Panc1 (cell line): ENCODE results near the gene ZNF513. TPM values are rescaled to one million over a fixed set of nuclear protein-coding genes. Genes with fewer than 3 reads are reported as not detected.
"Not testable (repeated sequence)": the region's sequence is repeated elsewhere in the genome, so short reads cannot be mapped to it uniquely, and the experiment has no call there.

Experiments
- ATAC-seq: fragments of 200-7000 bp; cut with Tn5 transposase; 2 replicates; pipeline ENCODE4 v1.9.1; 2020; ENCODE audit warnings: mild to moderate bottlenecking, moderate library complexity
- BruUV-seq: library from RNA; stranded (reverse); fragments of 400-500 nt; replicated peaks from 2 replicates; lab custom pipeline; 2021; lab: Mats Ljungman, UMichigan
- CTCF ChIA-PET: fragments of 300-600 bp; sonication (Branson Sonifier 250); formaldehyde crosslinking; loops from one replicate; lab custom pipeline; 2022; ENCODE audit warnings: antibody characterized with exemption; lab: Charles Lee
- POLR2A ChIA-PET: fragments of 300-600 bp; sonication (Branson Sonifier 250); formaldehyde crosslinking; loops from one replicate; lab custom pipeline; 2022; ENCODE audit warnings: antibody characterized with exemption; lab: Charles Lee
- DNase-seq: peaks from one replicate; pipeline ENCODE4 v3.0.0-alpha.2; 2010; ENCODE audit warnings: low read depth, low spot score
- H3K27ac ChIP-seq: 2 replicates; pipeline ENCODE4 v1.5.1; 2011; ENCODE audit warnings: mild to moderate bottlenecking, low read length, inconsistent platforms
- H3K27me3 ChIP-seq: fragments of 200-500 bp; sonication (Bioruptor generic); 2 replicates; pipeline ENCODE4 v1.6.0; 2014; ENCODE audit warnings: low read length, inconsistent platforms; ENCODE audit not compliant: control insufficient read depth, insufficient read depth
- H3K36me3 ChIP-seq: fragments of 200-500 bp; sonication (Bioruptor generic); 2 replicates; pipeline ENCODE4 v1.5.1; 2014; ENCODE audit warnings: inconsistent platforms, mild to moderate bottlenecking, low read length, moderate library complexity; ENCODE audit not compliant: control insufficient read depth, insufficient read depth
- H3K4me1 ChIP-seq: 2 replicates; pipeline ENCODE4 v1.5.1; 2011; ENCODE audit warnings: inconsistent platforms, mild to moderate bottlenecking, low read length, moderate library complexity; ENCODE audit not compliant: control insufficient read depth, insufficient read depth
- H3K4me3 ChIP-seq, 2 experiments: 2 replicates each; pipeline ENCODE4 v1.5.1; 2011 to 2012; ENCODE audit warnings: low read depth in 2 of 2, low read length in 2 of 2, mild to moderate bottlenecking in 2 of 2, inconsistent platforms in 1 of 2, moderate library complexity in 1 of 2
- H3K9me3 ChIP-seq: fragments of 200-500 bp; sonication (Bioruptor generic); 2 replicates; pipeline ENCODE4 v1.5.1; 2014; ENCODE audit warnings: low read depth, mild to moderate bottlenecking, inconsistent platforms, low read length, moderate library complexity; ENCODE audit not compliant: control insufficient read depth, insufficient read depth
- POLR2AphosphoS5 ChIP-seq: IDR thresholded peaks from 2 replicates; pipeline ENCODE4 v1.6.1; 2012; ENCODE audit warnings: mild to moderate bottlenecking, low read depth, low read length, moderate library complexity
- REST ChIP-seq, 2 experiments: IDR thresholded peaks; 2 replicates each; pipeline ENCODE4 v1.6.1; 2011 to 2012; ENCODE audit warnings: low read depth in 2 of 2, control low read depth in 1 of 2, low read length in 1 of 2, mild to moderate bottlenecking in 1 of 2, moderate library complexity in 1 of 2; ENCODE audit not compliant: insufficient read depth in 1 of 2
- SIN3A ChIP-seq: IDR thresholded peaks from 2 replicates; pipeline ENCODE4 v1.6.1; 2012; ENCODE audit warnings: low read depth, mild to moderate bottlenecking, low read length, moderate library complexity, borderline replicate concordance; ENCODE audit not compliant: insufficient read depth
- TCF7L2 ChIP-seq: IDR thresholded peaks from 2 replicates; pipeline ENCODE4 v1.6.1; 2011; ENCODE audit warnings: mild to moderate bottlenecking, low read depth, low read length, inconsistent platforms
- in situ Hi-C: cut with HindIII; loops from 2 replicates; pipeline ENCODE4 v1.10.0; 2016; ENCODE audit warnings: low sequenced_read_pairs, low pct_unique_long_range_greater_than_20kb
- intact Hi-C: fragments of 100-400 bp; cut with micrococcal nuclease; formaldehyde crosslinking; loops from one replicate; pipeline ENCODE4 v1.10.0; 2022; ENCODE audit not compliant: unreplicated experiment
- total RNA-seq: library from RNA; stranded (reverse); gene quantifications from one replicate; pipeline ENCODE4 v1.2.1, GENCODE V29; 2021; ENCODE audit not compliant: unreplicated experiment
- TF ChIP-seq, protein P1 (sequence below): fragments of 450-650 bp; IDR thresholded peaks from 2 replicates; pipeline ENCODE4 v1.5.1; 2017; ENCODE audit warnings: mild to moderate bottlenecking

ZNF513 gene
- total RNA-seq, 1 experiment from 2014 or later: 25.3 TPM

DNA sequence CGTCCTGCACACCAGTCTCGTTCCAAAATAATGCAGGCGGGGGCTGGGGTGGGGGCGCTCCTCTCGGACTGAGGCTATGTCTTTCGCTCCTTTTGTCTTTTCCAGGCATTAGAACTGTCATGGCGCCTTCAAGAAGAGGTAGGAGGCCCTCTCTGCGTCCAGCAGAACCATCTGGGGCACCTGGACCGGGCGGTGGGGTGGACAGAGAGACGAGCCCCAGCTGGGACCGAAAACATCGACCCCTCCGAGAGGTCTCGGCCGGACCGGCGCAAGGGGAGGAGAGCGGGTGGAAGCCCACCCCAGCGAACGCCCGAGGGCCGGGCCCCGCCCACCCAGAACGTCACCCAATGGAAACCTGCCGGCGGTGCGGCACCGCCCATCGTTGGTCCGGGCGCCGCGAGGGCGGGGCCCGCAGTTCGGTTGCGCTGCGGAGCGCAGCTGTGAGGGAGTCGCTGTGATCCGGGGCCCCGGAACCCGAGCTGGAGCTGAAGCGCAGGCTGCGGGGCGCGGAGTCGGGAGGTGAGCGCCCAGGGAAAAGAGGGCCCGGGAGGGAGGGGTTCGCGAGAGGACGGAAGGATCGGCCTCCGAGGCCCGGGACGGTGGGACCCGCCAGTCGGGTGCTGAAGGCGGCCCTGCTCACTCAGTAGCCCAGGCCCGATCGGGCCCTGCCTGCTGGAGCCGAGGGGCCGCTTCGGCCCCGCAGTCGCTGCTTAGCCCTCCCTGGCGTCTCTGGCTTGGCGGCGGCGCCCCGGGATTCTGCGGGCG is 47.9 kb upstream of the ZNF513 start, which contains the start of gene NRBP1:
Gene NRBP1, plus strand, starts transcription at position 419 of the 765 bp plus-strand sequence. CDS start 4,643 bp downstream, outside the sequence.
- in situ Hi-C loops (no loop called here), intact Hi-C loops (no loop called here)
- ATAC-seq (peak; percentile 95), DNase-seq (peak; percentile 46)
- no peaks in the 10 kb centered on the region for H3K9me3 ChIP-seq
- TF ChIP-seq TCF7L2 (no peak), REST (IDR thresholded peaks at IDR 0.05; ENCODE audit: insufficient read depth in 1 of 2, low read depth in 2 of 2, low read length in 1 of 2) (no peak), SIN3A (peak; percentile 74; the same call in 1 of the 2 replicates), POLR2AphosphoS5 (peak; percentile 83)
- TF ChIP-seq, protein P1, sequence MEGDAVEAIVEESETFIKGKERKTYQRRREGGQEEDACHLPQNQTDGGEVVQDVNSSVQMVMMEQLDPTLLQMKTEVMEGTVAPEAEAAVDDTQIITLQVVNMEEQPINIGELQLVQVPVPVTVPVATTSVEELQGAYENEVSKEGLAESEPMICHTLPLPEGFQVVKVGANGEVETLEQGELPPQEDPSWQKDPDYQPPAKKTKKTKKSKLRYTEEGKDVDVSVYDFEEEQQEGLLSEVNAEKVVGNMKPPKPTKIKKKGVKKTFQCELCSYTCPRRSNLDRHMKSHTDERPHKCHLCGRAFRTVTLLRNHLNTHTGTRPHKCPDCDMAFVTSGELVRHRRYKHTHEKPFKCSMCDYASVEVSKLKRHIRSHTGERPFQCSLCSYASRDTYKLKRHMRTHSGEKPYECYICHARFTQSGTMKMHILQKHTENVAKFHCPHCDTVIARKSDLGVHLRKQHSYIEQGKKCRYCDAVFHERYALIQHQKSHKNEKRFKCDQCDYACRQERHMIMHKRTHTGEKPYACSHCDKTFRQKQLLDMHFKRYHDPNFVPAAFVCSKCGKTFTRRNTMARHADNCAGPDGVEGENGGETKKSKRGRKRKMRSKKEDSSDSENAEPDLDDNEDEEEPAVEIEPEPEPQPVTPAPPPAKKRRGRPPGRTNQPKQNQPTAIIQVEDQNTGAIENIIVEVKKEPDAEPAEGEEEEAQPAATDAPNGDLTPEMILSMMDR: no peak
- H3K4me1 ChIP-seq: peaks cover 15% of the 10 kb centered on the region
- peak within 1 kb of the TSS; percentile 93 for H3K27ac ChIP-seq
- POLR2A ChIA-PET: interaction anchor here (0.7 kb wide), 1 partner anchor 1016 kb away, joined by 3 read pairs; no protein-coding TSS in a partner anchor
- H3K36me3 ChIP-seq: peaks cover under 1% of the 10 kb centered on the region; the same call in 1 of the 2 replicates
- H3K4me3 ChIP-seq: peak within 1 kb of the TSS; percentile 66 to 73
- H3K27me3 ChIP-seq: no peaks in the 10 kb centered on the region
- BruUV-seq: no TSS peak
- CTCF ChIA-PET: interaction anchor here (0.5 to 1.5 kb wide), 2 partner anchors 23 to 255 kb away, joined by 3 to 11 read pairs; no protein-coding TSS in a partner anchor

DNA sequence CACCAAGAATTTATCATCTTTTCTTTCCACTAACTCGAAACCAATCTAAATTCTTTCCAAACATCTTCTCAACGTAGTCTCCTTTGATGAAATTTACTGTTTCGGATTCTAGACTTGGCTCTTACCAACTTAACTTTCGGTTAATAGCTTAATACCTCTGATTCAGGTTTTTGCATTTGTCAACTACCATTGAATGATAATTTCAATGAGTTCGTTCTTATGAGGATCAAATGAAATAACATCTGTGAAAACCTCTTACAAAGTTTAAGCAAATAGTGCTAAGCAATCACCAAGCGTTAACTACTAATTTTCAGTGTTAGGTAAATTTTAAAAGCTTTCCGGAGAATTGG is 47.3 kb upstream of the ZNF513 start:
- in situ Hi-C loops: no loop called here
- ChIA-PET CTCF (no interaction called here), POLR2A (no interaction called here)
- DNase-seq (no peak), ATAC-seq (no peak)
- no peaks in the 10 kb centered on the region for H3K36me3 ChIP-seq
- peak overlapping the region; percentile 93 for H3K27ac ChIP-seq
- intact Hi-C loops: no loop called here
- BruUV-seq: no TSS peak
- no peaks in the 10 kb centered on the region for H3K27me3 ChIP-seq
- TF ChIP-seq TCF7L2 (no peak), REST (IDR thresholded peaks at IDR 0.05; ENCODE audit: insufficient read depth in 1 of 2, low read depth in 2 of 2, low read length in 1 of 2) (no peak), POLR2AphosphoS5 (no peak), SIN3A (no peak)
- TF ChIP-seq, protein P1: no peak
- H3K4me1 ChIP-seq: peaks cover 15% of the 10 kb centered on the region
- no peaks in the 10 kb centered on the region for H3K9me3 ChIP-seq
- peak overlapping the region; percentile 62 to 66 for H3K4me3 ChIP-seq

DNA sequence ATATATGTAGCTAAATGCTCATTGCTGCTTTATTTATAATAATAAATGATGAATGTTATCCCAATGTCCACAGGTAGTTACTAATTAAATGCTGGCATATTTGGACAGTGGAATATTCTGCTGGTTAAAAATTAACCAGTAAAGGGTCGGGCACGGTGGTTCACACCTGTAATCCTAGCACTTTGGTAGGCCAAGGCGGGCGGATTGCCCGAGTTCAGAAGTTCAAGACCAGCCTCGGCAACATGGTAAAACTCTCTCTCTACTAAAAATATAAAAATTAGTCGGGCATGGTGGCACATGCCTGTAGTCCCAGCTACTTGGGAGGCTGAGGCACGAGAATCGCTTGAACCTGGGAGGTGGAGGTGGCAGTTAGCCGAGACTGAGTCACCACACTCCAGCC is 44.5 kb upstream of the ZNF513 start:
- H3K9me3 ChIP-seq, H3K4me1 ChIP-seq, H3K4me3 ChIP-seq, DNase-seq, H3K27me3 ChIP-seq, intact Hi-C loops, in situ Hi-C loops, BruUV-seq, H3K27ac ChIP-seq, H3K36me3 ChIP-seq, ATAC-seq: not testable (repeated sequence)
- ChIA-PET POLR2A (interaction anchor here (0.6 kb wide), 1 partner anchor 8 kb away, joined by 5 read pairs; no protein-coding TSS in a partner anchor), CTCF (interaction anchor here (0.6 kb wide), 1 partner anchor 324 kb away, joined by 6 read pairs; no protein-coding TSS in a partner anchor)
